GM21367 (cell line): ENCODE results near the gene LDLRAD4.
"Not testable (repeated sequence)": the region's sequence is repeated elsewhere in the genome, so short reads cannot be mapped to it uniquely, and the experiment has no call there.

Source experiments
- ATAC-seq: cut with Tn5 transposase; IDR thresholded peaks from one replicate; pipeline ENCODE4 v1.9.1; 2021; ENCODE audit not compliant: unreplicated experiment

LDLRAD4 gene

DNA sequence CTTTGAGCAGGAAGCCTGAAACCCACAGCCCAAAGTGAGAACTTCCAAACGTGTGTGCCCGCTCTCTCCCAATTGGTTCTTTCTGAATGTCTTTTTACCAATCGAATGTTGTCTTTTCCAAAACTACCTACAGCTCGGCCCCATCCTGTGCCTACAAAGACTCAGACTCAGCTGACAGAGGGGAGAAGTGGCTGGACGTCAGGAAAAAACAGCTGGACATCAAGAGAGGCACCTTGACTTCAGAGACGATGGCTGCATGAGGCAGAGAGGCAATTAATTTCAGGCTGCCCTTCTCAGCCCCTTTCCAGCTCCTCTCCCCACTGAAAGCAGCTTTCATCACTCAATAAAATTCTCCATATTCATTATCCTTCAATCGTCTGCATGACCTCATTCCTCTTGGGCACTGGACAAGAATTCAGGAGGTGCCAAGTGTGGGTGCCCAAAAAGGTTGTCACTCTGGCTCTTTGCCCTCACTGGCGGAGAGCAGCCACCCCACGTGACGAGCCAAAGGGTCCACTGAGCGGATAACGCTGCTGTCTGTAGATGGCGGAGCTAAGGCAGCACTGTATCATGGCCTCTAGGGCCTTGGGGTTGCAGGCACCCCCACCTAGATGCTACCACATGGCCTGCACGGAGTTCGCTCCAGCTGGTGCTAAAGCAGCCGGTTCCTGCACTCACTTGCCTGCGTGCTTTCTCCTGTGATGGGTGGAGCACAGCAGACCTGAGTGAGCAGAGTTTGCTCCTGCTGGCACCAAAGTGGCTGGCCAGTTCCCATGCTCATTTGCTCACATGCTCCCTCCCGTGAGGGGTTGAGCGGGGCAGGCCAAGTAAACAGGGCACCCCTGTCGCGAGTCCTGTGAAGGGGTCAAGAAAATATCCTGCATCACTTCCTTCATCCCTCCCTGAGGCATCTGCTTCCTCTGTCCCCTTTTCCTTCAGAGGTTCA, 469.9 kb downstream of the LDLRAD4 start:
- ATAC-seq, result no peak

DNA sequence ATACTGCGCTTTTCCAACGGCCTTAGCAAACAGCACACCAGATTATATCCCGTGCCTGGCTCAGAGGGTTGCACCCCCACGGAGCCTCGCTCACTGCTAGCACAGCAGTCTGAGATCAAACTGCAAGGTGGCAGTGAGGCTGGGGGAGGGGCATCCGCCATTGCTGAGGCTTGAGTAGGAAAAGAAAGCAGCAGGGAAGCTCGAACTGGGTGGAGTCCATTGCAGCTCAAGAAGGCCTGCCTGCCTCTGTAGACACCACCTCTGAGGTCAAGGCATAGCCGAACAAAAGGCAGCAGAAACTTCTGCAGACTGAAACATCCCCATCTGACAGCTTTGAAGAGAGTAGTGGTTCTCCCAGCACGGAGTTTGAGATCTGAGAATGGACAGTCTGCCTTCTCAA, 471.5 kb downstream of the LDLRAD4 start:
- not testable (repeated sequence) for ATAC-seq

DNA sequence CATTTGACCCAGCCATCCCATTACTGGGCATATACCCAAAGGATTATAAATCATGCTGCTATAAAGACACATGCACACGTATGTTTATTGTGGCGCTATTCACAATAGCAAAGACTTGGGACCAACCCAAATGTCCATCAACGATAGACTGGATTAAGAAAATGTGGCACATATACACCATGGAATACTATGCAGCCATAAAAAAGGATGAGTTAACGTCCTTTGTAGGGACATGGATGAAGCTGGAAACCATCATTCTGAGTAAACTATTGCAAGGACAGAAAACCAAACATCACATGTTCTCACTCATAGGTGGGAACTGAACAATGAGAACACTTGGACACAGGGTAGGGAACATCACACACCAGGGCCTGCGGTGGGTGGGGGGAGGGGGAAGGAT, 476.8 kb downstream of the LDLRAD4 start:
- not testable (repeated sequence) for ATAC-seq

DNA sequence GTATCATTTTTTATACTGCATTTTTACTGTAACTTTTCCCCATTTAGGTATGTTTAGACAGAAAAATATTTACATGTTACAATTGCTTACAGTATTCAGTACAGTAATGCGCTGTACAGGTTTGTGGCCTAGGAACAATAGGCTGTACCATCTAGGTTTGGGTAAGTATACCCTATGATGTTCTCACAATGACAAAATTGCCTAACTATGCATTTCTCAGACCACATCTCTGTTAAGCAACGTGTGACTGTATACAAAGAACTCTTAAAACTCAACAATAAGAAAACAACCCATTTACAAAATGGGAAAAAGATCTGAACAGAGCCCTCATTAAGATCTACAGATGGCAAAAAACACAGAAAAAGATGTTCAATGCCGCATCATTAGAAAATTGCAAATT, 478.4 kb downstream of the LDLRAD4 start:
- ATAC-seq, result no peak

DNA sequence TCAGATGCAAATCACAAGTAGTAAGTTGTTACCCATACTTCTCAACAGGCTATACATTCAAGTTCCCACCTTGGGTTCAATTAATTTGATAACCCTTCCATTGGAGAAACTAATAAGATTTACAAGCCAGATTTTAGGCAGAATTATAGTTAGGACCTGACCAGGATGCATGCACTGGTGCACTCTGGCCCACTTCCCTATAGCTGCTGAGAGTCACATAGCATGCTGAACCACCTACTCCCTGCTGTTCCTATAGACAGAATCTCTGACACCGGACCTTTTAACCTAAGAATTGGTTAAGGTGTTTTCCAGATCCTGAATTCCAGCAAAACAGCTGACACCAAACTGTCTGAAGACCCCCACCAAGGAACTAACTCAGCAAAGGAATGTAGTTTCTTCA, 481.6 kb downstream of the LDLRAD4 start:
- no peak for ATAC-seq
